ENCODE data around the gene LARP1.
A peak's percentile ranks its signal among the peaks of the same experiment; 100 is the strongest.
"Not testable (repeated sequence)": the region's sequence is repeated elsewhere in the genome, so short reads cannot be mapped to it uniquely, and the experiment has no call there.

LARP1 gene

GRCh38 chr5:154795235-154795596 is 40.0 kb downstream of the LARP1 start:
- no peak for DNase-seq

- no peak for DNase-seq
Observed at GRCh38 chr5:154797762-154798161, 42.6 kb downstream of the LARP1 start.

GRCh38 chr5:154800582-154800981 is 45.4 kb downstream of the LARP1 start:
- no peak for DNase-seq

- DNase-seq: no peak
Observed at GRCh38 chr5:154801083-154801482, 45.9 kb downstream of the LARP1 start.

- DNase-seq: no peak
Observed at GRCh38 chr5:154802050-154802449, 46.9 kb downstream of the LARP1 start.

GRCh38 chr5:154806176-154806575 is 51.0 kb downstream of the LARP1 start:
- DNase-seq: no peak

- DNase-seq: no peak
Observed at GRCh38 chr5:154811239-154811638, 56.1 kb downstream of the LARP1 start.

- DNase-seq: peak; percentile 57
Observed at GRCh38 chr5:154811653-154812465, 56.7 kb downstream of the LARP1 start.

- DNase-seq: no peak
Observed at GRCh38 chr5:154813158-154813557, 58.0 kb downstream of the LARP1 start.

GRCh38 chr5:154813736-154814135 is 58.6 kb downstream of the LARP1 start:
- peak; percentile 44 for DNase-seq

- DNase-seq: no peak
Observed at GRCh38 chr5:154815025-154815424, 59.8 kb downstream of the LARP1 start.

- DNase-seq: no peak
Observed at GRCh38 chr5:154815684-154816247, 60.6 kb downstream of the LARP1 start.

- no peak for DNase-seq
Observed at GRCh38 chr5:154816891-154817492, 61.8 kb downstream of the LARP1 start.

- no peak for DNase-seq
Observed at GRCh38 chr5:154817815-154818214, 62.6 kb downstream of the LARP1 start.

- no peak for DNase-seq
Observed at GRCh38 chr5:154818471-154819116, 63.4 kb downstream of the LARP1 start.

- no peak for DNase-seq
Observed at GRCh38 chr5:154819546-154819945, 64.4 kb downstream of the LARP1 start.

GRCh38 chr5:154820383-154820782 is 65.2 kb downstream of the LARP1 start:
- no peak for DNase-seq

GRCh38 chr5:154822896-154823295 is 67.7 kb downstream of the LARP1 start:
- not testable (repeated sequence) for DNase-seq

GRCh38 chr5:154823605-154824004 is 68.4 kb downstream of the LARP1 start:
- no peak for DNase-seq

- DNase-seq: no peak
Observed at GRCh38 chr5:154824070-154824469, 68.9 kb downstream of the LARP1 start.

GRCh38 chr5:154829181-154829588 is 74.0 kb downstream of the LARP1 start:
- DNase-seq: no peak

GRCh38 chr5:154829589-154830218 is 74.5 kb downstream of the LARP1 start:
- DNase-seq: peak; percentile 42

- no peak for DNase-seq
Observed at GRCh38 chr5:154830219-154830595, 75.0 kb downstream of the LARP1 start.

Measured in central memory CD4-positive, alpha-beta T cell (primary cell).